ENCODE measurements around the gene ULK4.
"Not testable (repeated sequence)": the region's sequence is repeated elsewhere in the genome, so short reads cannot be mapped to it uniquely, and the experiment has no call there.

Gene ULK4

DNA sequence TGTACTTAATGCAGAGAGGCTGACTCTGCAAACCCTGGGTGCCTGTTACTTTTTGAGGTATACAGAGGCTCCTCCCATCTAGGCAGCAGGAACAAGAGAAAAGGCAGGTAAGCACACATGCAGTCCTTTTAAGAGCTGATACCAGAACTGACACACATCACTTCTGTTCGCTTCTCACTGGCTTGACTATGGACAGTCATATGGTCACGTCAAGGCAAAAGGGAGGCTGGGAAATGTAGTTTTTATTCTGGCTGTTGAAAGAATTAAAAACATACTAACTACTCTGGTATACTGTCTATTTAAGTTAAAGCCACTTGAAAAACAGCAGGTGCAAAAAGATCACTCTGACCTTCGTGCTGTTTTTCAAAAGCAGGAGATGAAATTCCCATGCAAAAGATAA lies 544.3 kb downstream of the ULK4 start:
- no peaks in the 10 kb centered on the region for H3K36me3 ChIP-seq (ENCODE audit: control insufficient read depth, insufficient read depth, low read length)
- no peak overlapping the region for H3K4me3 ChIP-seq (ENCODE audit: insufficient read depth, low read depth, low read length)
- H3K27ac ChIP-seq (ENCODE audit: insufficient read depth, low read depth, low read length, poor library complexity, severe bottlenecking): no peak overlapping the region
- 78 to 91% methylated on average over 2 to 3 of the region's 3 CpGs for WGBS, 2 experiments
- no peaks in the 10 kb centered on the region for H3K9me3 ChIP-seq (ENCODE audit: control insufficient read depth, low read length)
- no peaks in the 10 kb centered on the region for H3K27me3 ChIP-seq (ENCODE audit: control insufficient read depth, insufficient read depth, low read length, poor library complexity, severe bottlenecking)
- H3K4me1 ChIP-seq (ENCODE audit: control insufficient read depth, insufficient read depth, low read length): no peaks in the 10 kb centered on the region

DNA sequence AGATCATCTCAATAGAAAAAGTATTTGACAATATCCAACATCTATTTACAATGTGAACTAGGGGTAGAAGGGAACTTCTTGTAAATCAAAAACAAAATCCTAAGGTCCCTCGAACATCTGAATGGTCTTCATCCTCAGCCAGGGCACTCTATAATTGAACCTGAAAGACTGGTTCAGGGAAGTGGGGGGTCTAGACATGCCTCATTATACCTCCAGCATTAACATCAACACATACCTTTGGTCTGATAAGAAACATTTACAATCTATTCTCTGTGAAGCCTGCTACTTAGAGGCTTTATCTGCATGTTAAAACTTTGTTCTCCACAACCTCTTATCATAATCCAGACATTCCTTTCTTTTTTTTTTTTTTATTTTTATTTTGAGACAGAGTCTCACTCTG lies 550.8 kb downstream of the ULK4 start:
- no peak overlapping the region for H3K27ac ChIP-seq (ENCODE audit: insufficient read depth, low read depth, low read length, poor library complexity, severe bottlenecking)
- H3K36me3 ChIP-seq (ENCODE audit: control insufficient read depth, insufficient read depth, low read length): no peaks in the 10 kb centered on the region
- no peak overlapping the region for H3K4me3 ChIP-seq (ENCODE audit: insufficient read depth, low read depth, low read length)
- 89 to 100% methylated on average over 1 of the region's 1 CpG for WGBS, 2 experiments
- H3K27me3 ChIP-seq (ENCODE audit: control insufficient read depth, insufficient read depth, low read length, poor library complexity, severe bottlenecking): no peaks in the 10 kb centered on the region
- H3K9me3 ChIP-seq (ENCODE audit: control insufficient read depth, low read length): no peaks in the 10 kb centered on the region
- H3K4me1 ChIP-seq (ENCODE audit: control insufficient read depth, insufficient read depth, low read length): no peaks in the 10 kb centered on the region

DNA sequence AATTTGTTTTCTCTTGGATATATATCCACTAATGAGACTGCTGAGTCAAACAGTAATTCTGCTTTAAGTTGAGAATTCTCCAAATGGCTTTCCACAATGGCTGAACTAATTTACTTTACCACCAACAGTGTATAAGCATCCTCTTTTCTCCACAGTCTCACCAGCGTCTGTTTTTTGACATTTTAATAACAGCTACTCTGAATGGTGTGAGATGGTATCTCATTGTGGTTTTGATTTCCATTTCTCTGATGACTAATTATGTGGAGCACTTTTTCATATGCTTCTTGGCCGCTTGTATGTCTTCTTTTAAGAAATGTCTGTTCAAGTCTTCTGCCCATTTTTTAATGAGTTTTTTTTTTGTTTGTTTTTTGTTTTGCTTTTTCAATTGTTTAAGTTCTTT lies 556.4 kb downstream of the ULK4 start:
- 86 to 92% methylated on average over 1 to 2 of the region's 2 CpGs for WGBS, 2 experiments
- Histone ChIP-seq H3K4me3 (ENCODE audit: insufficient read depth, low read depth, low read length) (no peak overlapping the region), H3K4me1 (ENCODE audit: control insufficient read depth, insufficient read depth, low read length) (no peaks in the 10 kb centered on the region), H3K36me3 (ENCODE audit: control insufficient read depth, insufficient read depth, low read length) (no peaks in the 10 kb centered on the region), H3K27ac (ENCODE audit: insufficient read depth, low read depth, low read length, poor library complexity, severe bottlenecking) (no peak overlapping the region), H3K9me3 (ENCODE audit: control insufficient read depth, low read length) (no peaks in the 10 kb centered on the region), H3K27me3 (ENCODE audit: control insufficient read depth, insufficient read depth, low read length, poor library complexity, severe bottlenecking) (no peaks in the 10 kb centered on the region)

DNA sequence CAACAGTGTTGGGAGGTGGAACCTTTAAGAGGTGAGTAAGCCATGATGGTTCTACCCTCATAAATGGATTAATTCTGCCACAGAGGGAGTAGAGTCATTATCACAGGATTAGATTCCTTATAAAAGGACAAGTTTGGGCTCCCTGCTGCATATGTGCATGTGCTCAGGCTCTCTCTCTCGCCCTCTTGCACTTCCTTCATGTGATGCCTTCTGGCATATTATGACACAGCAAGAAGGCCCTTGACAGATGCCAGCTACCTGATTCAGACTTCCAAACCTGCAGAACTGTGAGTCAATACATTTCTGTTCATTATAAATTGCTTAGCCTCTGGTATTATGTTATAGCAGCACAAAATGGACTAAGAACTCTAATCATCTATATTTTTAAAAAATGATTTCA lies 557.3 kb downstream of the ULK4 start:
- no peak overlapping the region for H3K27ac ChIP-seq (ENCODE audit: insufficient read depth, low read depth, low read length, poor library complexity, severe bottlenecking)
- 94 to 97% methylated on average over 1 of the region's 1 CpG for WGBS, 2 experiments
- no peaks in the 10 kb centered on the region for H3K27me3 ChIP-seq (ENCODE audit: control insufficient read depth, insufficient read depth, low read length, poor library complexity, severe bottlenecking)
- H3K4me3 ChIP-seq (ENCODE audit: insufficient read depth, low read depth, low read length): no peak overlapping the region
- H3K9me3 ChIP-seq (ENCODE audit: control insufficient read depth, low read length): no peaks in the 10 kb centered on the region
- no peaks in the 10 kb centered on the region for H3K36me3 ChIP-seq (ENCODE audit: control insufficient read depth, insufficient read depth, low read length)
- no peaks in the 10 kb centered on the region for H3K4me1 ChIP-seq (ENCODE audit: control insufficient read depth, insufficient read depth, low read length)

DNA sequence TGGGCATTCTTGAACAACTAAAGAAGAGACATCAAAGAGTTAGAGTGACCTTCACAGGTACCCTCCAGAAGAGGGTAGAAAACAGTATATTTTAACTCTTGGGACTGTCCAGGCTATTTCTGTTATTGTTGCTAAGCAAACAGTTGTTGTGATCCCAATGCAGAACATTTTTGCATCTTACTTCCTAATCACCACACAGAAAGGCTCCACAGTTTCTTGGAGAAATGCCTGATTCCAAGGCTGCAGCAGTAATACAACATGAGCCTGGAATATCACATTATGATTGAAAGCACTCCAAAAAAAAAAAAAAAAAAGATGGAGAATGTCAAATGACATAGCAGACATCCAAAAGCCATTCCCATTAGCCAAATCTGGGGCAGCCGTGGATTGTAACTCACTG lies 567.0 kb downstream of the ULK4 start:
- Histone ChIP-seq H3K36me3 (ENCODE audit: control insufficient read depth, insufficient read depth, low read length) (no peaks in the 10 kb centered on the region), H3K9me3 (ENCODE audit: control insufficient read depth, low read length) (no peaks in the 10 kb centered on the region), H3K4me3 (ENCODE audit: insufficient read depth, low read depth, low read length) (no peak overlapping the region), H3K4me1 (ENCODE audit: control insufficient read depth, insufficient read depth, low read length) (no peaks in the 10 kb centered on the region), H3K27ac (ENCODE audit: insufficient read depth, low read depth, low read length, poor library complexity, severe bottlenecking) (no peak overlapping the region), H3K27me3 (ENCODE audit: control insufficient read depth, insufficient read depth, low read length, poor library complexity, severe bottlenecking) (no peaks in the 10 kb centered on the region)
- WGBS, 2 experiments: 83 to 100% methylated on average over 1 of the region's 1 CpG

DNA sequence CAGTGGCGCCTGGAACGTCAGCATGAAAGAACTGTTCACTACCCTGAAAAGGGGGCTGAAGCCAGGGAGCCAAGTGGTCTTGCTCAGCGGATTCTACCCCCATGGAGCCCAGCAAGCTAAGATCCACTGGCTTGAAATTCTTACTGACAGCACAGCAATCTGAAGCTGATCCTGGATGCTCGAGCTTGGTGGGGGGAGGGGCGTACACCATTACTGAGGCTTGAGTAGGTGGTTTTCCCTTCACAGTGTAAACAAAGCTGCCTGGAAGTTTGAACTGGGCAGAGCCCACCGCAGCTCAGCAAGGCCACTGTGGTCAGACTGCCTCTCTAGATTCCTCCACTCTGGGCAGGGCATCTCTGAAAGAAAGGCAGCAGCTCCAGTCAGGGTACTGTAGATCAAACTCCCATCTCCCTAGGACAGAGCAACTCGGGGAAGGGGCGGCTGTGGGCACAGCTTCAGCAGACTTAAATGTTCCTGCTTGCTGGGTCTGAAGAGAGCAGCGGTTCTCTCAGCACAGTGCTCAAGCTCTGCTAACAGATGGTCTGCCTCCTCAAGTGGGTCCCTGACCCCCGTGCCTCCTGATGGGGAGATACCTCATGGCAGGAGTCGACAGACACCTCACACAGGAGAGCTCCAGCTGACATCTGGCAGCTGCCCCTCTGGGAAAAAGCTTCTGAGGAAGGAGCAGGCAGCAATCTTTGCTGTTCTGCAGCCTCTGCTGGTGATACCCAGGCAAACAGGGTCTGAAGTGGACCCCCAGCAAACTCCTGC lies 591.0 kb downstream of the ULK4 start:
- not testable (repeated sequence) for H3K36me3 ChIP-seq (ENCODE audit: control insufficient read depth, insufficient read depth, low read length); H3K27me3 ChIP-seq (ENCODE audit: control insufficient read depth, insufficient read depth, low read length, poor library complexity, severe bottlenecking); H3K9me3 ChIP-seq (ENCODE audit: control insufficient read depth, low read length); H3K4me3 ChIP-seq (ENCODE audit: insufficient read depth, low read depth, low read length)
- Histone ChIP-seq H3K4me1 (ENCODE audit: control insufficient read depth, insufficient read depth, low read length) (peaks cover 17% of the 10 kb centered on the region), H3K27ac (ENCODE audit: insufficient read depth, low read depth, low read length, poor library complexity, severe bottlenecking) (peak overlapping the region; percentile 16)
- 64 to 69% methylated on average over 11 of the region's 11 CpGs for WGBS, 2 experiments

GRCh38 chr3:41370307-41370706 lies 591.6 kb downstream of the ULK4 start:
- Histone ChIP-seq H3K27ac (ENCODE audit: insufficient read depth, low read depth, low read length, poor library complexity, severe bottlenecking) (no peak overlapping the region), H3K36me3 (ENCODE audit: control insufficient read depth, insufficient read depth, low read length) (no peaks in the 10 kb centered on the region), H3K27me3 (ENCODE audit: control insufficient read depth, insufficient read depth, low read length, poor library complexity, severe bottlenecking) (no peaks in the 10 kb centered on the region), H3K9me3 (ENCODE audit: control insufficient read depth, low read length) (no peaks in the 10 kb centered on the region), H3K4me1 (ENCODE audit: control insufficient read depth, insufficient read depth, low read length) (peaks cover 22% of the 10 kb centered on the region), H3K4me3 (ENCODE audit: insufficient read depth, low read depth, low read length) (no peak overlapping the region)
- WGBS, 2 experiments: 85 to 87% methylated on average over 7 of the region's 7 CpGs

DNA sequence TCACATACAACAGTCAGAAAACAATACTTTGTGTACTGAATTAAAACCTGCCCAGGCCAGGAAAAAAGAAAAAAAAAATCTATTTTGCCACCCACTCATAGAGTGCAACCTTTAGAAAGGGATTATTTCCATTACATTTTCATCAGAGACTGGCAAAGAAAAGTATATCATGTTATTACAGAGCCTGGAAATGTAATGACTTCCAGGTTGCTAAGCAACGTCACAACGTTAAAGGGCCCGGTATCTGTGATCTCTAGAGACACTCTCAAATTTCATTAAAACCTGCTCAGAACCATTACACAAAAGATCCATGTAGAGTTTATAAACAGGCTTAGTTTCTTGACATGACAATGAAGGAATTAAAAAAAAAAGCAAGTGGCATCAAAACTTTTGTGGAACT lies 592.1 kb downstream of the ULK4 start:
- peaks cover 27% of the 10 kb centered on the region for H3K4me1 ChIP-seq (ENCODE audit: control insufficient read depth, insufficient read depth, low read length)
- no peak overlapping the region for H3K4me3 ChIP-seq (ENCODE audit: insufficient read depth, low read depth, low read length)
- H3K36me3 ChIP-seq (ENCODE audit: control insufficient read depth, insufficient read depth, low read length): no peaks in the 10 kb centered on the region
- no peaks in the 10 kb centered on the region for H3K27me3 ChIP-seq (ENCODE audit: control insufficient read depth, insufficient read depth, low read length, poor library complexity, severe bottlenecking)
- WGBS, 2 experiments: 84 to 93% methylated on average over 3 of the region's 3 CpGs
- no peaks in the 10 kb centered on the region for H3K9me3 ChIP-seq (ENCODE audit: control insufficient read depth, low read length)
- no peak overlapping the region for H3K27ac ChIP-seq (ENCODE audit: insufficient read depth, low read depth, low read length, poor library complexity, severe bottlenecking)

DNA sequence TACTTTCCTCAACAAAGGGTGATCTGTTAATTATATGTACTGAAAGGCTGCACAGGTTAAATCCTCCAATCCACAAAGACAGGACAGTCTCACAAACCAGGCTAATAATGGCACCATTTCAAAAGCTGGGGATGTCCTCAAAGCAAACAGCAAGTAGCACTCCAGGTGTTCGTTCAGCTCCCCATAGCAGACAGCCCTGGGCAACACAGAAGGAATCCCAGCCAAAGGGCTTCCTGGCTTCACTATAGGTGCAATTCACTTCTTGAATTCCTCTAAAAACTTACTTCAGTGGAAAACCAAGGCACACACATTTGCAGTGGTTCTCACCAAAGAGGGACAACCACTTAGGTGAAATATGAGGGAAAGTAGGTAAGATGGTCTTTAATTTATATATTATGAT lies 595.9 kb downstream of the ULK4 start:
- Histone ChIP-seq H3K9me3 (ENCODE audit: control insufficient read depth, low read length) (no peaks in the 10 kb centered on the region), H3K36me3 (ENCODE audit: control insufficient read depth, insufficient read depth, low read length) (no peaks in the 10 kb centered on the region)

DNA sequence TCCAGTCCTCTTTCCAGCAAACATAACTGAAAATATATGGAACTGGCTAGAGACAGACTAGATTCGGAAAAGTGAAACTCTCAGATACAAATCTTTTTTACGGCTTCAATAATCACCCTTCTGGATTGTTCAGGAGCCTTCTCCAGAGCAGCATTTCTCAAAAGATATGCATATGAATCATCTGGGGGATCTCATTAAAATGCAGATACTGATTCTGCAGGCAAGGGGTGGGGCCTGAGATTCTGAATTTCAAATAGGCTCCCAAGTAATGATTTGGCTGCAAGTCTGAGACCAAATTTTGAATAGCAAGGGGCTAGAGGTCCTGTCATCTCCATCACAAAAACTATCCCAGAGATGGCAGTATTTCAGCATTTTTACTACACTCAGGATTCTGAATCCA lies 597.2 kb downstream of the ULK4 start:
- no peaks in the 10 kb centered on the region for H3K36me3 ChIP-seq (ENCODE audit: control insufficient read depth, insufficient read depth, low read length)
- 73 to 82% methylated on average over 1 of the region's 2 CpGs for WGBS, 2 experiments

More for the DNA sequence above, 595.9 kb downstream of the ULK4 start:
- 33 to 43% methylated on average over 1 of the region's 1 CpG for WGBS, 2 experiments
- H3K4me1 ChIP-seq (ENCODE audit: control insufficient read depth, insufficient read depth, low read length): peaks cover 44% of the 10 kb centered on the region
- H3K27ac ChIP-seq (ENCODE audit: insufficient read depth, low read depth, low read length, poor library complexity, severe bottlenecking): no peak overlapping the region
- H3K4me3 ChIP-seq (ENCODE audit: insufficient read depth, low read depth, low read length): no peak overlapping the region
- no peaks in the 10 kb centered on the region for H3K27me3 ChIP-seq (ENCODE audit: control insufficient read depth, insufficient read depth, low read length, poor library complexity, severe bottlenecking)

More for the DNA sequence above, 597.2 kb downstream of the ULK4 start:
- no peaks in the 10 kb centered on the region for H3K27me3 ChIP-seq (ENCODE audit: control insufficient read depth, insufficient read depth, low read length, poor library complexity, severe bottlenecking)
- H3K4me3 ChIP-seq (ENCODE audit: insufficient read depth, low read depth, low read length): no peak overlapping the region
- no peak overlapping the region for H3K27ac ChIP-seq (ENCODE audit: insufficient read depth, low read depth, low read length, poor library complexity, severe bottlenecking)
- H3K4me1 ChIP-seq (ENCODE audit: control insufficient read depth, insufficient read depth, low read length): peaks cover 33% of the 10 kb centered on the region
- H3K9me3 ChIP-seq (ENCODE audit: control insufficient read depth, low read length): no peaks in the 10 kb centered on the region
